ENCODE results near the gene ARHGAP24.

- no peak for TF ChIP-seq CTCF (IDR thresholded peaks at IDR 0.05)
- TF ChIP-seq POLR2A (IDR thresholded peaks at IDR 0.05) = no peak
These were observed 165.0 kb downstream of the ARHGAP24 start for GRCh38 chr4:85639946-85640345.
